Right cardiac atrium (tissue), 5 donors: ENCODE data around the gene DAPP1. TPM values are rescaled to one million over a fixed set of nuclear protein-coding genes. Genes with fewer than 3 reads are reported as not detected.

ENCODE experiments used
- ATAC-seq, 2 donors: fragments of 200-7000 bp; cut with Tn5 transposase; one replicate each; pipeline versions ENCODE4 v1.8.0 to v1.9.1; 2020; ENCODE audit warnings: moderate library complexity in 2 of 2, mild to moderate bottlenecking in 1 of 2
- DNase-seq, 3 donors: peaks; one replicate each; pipeline ENCODE4 v3.0.0-alpha.2; 2020
- H3K27ac ChIP-seq: one replicate; pipeline ENCODE4 v1.5.1; 2013; ENCODE audit warnings: mild to moderate bottlenecking, low read length, control low read depth, moderate library complexity
- H3K27me3 ChIP-seq: one replicate; pipeline ENCODE4 v1.6.1; 2013; ENCODE audit not compliant: control insufficient read depth, insufficient read depth
- H3K4me1 ChIP-seq: one replicate; pipeline ENCODE4 v1.6.1; 2013; ENCODE audit warnings: low read length; ENCODE audit not compliant: control insufficient read depth, insufficient read depth
- H3K4me3 ChIP-seq: one replicate; pipeline ENCODE4 v1.5.1; 2013; ENCODE audit warnings: low read length, control low read depth
- H3K9me3 ChIP-seq: one replicate; pipeline ENCODE4 v1.6.1; 2013; ENCODE audit warnings: low read length; ENCODE audit not compliant: control insufficient read depth
- WGBS: extraction: QIAGEN DNeasy Blood & Tissue Kit; methylation state at CpG from one replicate; pipeline ENCODE4 v1.1.7; 2013; 5-methylcytosine and 5-hydroxymethylcytosine counted together
- intact Hi-C, 4 donors: fragments of 100-400 bp; cut with DNase I; formaldehyde crosslinking; loops; one replicate each; pipeline versions ENCODE4 v1.11.0 to v1.14.0; 2022 to 2023
- polyA plus RNA-seq: library from polyadenylated mRNA; stranded (reverse); fragments of 200-250 nt; gene quantifications from one replicate; pipeline ENCODE4 v1.2.3, GENCODE V29; 2013
- total RNA-seq, 4 donors: library from RNA; stranded (reverse); fragmentation: NEBNext Ultra II Directional; extraction: Animal tissue kit (Norgen Biotek cat#: 25700); gene quantifications; one replicate each; pipeline ENCODE4 v1.2.1, GENCODE V29; 2021
- donor health status: healthy with polysubstance abuse.
- donor health status: DM: no; HTN: yes; CAD: no.
- donor health status: DM: no; HTN: no; CAD: no.
- donor health status: DM: no; HTN: yes; CAD: no; lungs with severe emphysema.
- donor health status: DM: yes; HTN: yes; CAD: no.

The DAPP1 gene
- total and polyA plus RNA-seq, 5 donors = 0.16 to 1.4 (median 0.56) TPM

DNA sequence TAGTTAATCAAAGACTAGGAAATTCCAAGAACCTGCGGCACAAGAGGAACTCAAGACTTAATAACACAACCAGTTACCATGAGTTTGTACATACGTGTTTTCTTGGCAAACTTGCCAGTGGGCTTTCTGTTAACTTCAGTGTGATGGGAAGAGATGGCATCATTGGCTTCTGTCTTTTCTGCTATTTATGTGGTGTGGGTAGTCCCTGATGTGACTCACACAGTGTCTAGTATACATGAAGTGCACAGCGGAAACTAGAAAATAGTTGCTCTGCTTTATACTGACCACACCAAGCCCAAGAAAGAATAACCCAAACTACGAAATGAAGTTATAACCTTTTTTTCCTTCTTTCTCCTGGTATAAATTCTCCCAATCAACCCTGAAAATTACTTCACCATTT lies 24.5 kb downstream of the DAPP1 start:
- ATAC-seq (no peak), DNase-seq (no peak)
- Histone ChIP-seq H3K4me3 (no peak overlapping the region), H3K4me1 (no peaks in the 10 kb centered on the region), H3K27me3 (no peaks in the 10 kb centered on the region), H3K9me3 (no peaks in the 10 kb centered on the region), H3K27ac (no peak overlapping the region)
- intact Hi-C loops = no loop called here
- WGBS = 89% methylated on average over 4 of the region's 4 CpGs

DNA sequence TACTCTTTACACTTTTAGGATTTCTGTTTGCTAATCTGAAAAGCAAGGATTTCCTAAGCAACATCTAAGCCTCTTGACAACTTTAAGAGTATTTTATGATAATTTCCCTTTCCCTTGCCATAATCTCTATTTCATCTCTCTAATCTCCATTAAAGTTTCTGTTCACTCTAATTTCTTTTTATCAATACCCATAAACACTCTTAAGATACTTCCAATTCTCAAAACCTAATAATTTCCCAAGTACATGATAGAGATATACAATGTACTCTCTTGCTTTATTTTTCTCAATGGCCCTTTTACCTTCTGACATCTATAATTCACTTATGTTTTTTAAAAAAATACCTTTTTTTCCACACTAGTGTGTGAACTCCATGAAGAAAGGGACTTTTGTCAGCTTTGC lies 26.8 kb downstream of the DAPP1 start:
- no peak for ATAC-seq
- H3K4me1 ChIP-seq = no peaks in the 10 kb centered on the region
- H3K27ac ChIP-seq = no peak overlapping the region
- no peaks in the 10 kb centered on the region for H3K27me3 ChIP-seq
- no peak overlapping the region for H3K4me3 ChIP-seq
- intact Hi-C loops = no loop called here
- no peak for DNase-seq
- no peaks in the 10 kb centered on the region for H3K9me3 ChIP-seq

DNA sequence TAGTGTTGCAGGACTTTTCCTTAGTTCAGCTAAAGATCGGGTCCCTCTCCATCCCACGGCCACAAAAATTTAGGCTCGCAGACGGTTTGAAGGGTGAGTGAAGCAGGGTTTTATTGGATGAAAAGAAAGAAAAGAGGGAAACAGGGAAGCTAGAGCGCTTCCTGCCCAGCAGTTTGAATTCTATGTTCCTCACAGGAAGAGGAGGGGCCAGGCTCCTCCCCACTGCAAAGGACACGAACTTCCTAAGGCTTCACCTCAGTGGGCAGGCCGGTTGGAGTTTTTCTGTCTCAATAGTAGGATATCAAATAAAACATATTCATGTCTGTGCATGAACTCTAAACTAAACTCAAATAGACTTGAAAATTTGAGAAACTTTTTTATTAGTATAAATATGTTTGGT lies 27.4 kb downstream of the DAPP1 start:
- intact Hi-C loops = no loop called here
- no peak overlapping the region for H3K4me3 ChIP-seq
- no peak for DNase-seq
- H3K27me3 ChIP-seq = no peaks in the 10 kb centered on the region
- no peak for ATAC-seq
- 82% methylated on average over 7 of the region's 7 CpGs for WGBS
- H3K4me1 ChIP-seq = no peaks in the 10 kb centered on the region
- H3K27ac ChIP-seq = no peak overlapping the region
- no peaks in the 10 kb centered on the region for H3K9me3 ChIP-seq

DNA sequence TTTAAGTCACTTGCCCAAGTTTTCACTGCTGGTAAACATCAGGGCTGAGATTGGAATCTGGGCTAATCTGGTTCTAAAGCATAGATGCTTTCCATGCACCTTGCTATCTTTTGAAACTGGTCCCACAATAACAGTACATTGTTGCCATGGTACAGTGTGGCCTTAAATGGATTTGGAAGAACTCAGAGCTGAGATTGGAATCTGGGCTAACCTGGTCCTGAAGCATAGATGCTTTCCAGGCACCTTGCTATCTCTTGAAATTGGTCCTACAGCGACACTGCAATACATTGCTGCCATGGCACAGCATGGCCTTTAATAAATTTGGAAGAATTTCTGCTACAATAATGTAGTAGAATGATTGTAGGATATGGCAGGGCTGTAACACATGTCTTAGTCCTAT lies 28.6 kb downstream of the DAPP1 start:
- Histone ChIP-seq H3K4me1 (no peaks in the 10 kb centered on the region), H3K27me3 (no peaks in the 10 kb centered on the region), H3K4me3 (no peak overlapping the region), H3K9me3 (no peaks in the 10 kb centered on the region), H3K27ac (no peak overlapping the region)
- 66% methylated on average over 1 of the region's 1 CpG for WGBS
- DNase-seq = no peak
- intact Hi-C loops = no loop called here
- no peak for ATAC-seq

DNA sequence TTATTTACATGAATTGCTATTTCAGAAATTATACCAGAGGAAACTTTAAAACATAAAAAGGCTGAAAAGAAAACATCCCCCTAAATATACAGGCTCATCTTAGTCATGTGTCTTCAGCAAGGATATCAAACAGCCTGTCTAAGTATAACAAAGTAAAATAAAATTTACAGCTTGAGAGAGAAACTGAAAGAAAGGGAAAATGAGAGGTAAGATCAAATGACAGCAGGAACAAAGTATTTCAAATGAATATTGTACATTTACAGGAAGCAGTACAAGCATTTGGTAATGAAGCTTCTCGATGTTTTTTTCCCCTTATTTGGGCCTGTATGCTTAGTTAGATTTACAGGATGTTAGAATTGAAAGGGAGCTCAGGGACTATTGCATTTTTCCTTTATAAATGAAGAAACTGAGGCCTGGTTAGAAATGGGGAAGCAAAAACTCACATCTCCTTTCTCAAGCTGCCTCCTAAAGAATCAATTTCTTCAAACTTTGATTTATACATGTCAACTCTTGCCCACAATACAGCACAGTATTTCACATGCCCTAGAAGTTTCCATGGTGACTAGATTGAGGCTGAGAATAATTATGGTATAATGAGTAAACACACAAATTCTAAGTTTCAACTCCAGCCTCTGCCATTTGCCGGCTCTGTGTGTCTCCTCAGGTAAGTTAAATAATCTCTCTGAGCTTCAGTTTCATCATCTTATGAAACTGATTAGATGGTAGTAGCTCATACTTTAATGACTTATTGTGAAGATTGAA lies 29.3 kb downstream of the DAPP1 start:
- no peaks in the 10 kb centered on the region for H3K27me3 ChIP-seq
- H3K27ac ChIP-seq = no peak overlapping the region
- 80% methylated on average over 2 of the region's 2 CpGs for WGBS
- ATAC-seq = no peak
- intact Hi-C loops = no loop called here
- H3K4me1 ChIP-seq = no peaks in the 10 kb centered on the region
- H3K4me3 ChIP-seq = no peak overlapping the region
- no peak for DNase-seq
- no peaks in the 10 kb centered on the region for H3K9me3 ChIP-seq

DNA sequence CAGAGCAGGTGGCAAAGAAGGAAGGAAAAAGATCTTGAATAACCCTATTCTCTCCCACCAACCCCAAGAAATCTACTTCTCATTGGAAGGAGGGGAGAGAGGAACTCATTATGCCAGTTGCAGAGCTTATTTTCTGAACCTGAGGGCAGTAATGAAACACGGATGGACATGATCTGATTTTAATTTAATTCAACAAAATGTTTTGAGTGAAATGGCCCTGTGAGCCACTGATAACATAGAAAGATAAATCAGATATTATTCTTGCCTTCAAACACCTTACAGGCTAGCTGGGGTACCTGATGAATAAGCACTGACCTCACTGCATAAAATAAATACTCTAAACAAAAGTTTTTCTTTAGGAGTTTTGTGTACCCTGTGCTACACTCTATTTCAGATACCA lies 30.3 kb downstream of the DAPP1 start:
- no peaks in the 10 kb centered on the region for H3K9me3 ChIP-seq
- ATAC-seq = no peak
- intact Hi-C loops = no loop called here
- 64% methylated on average over 1 of the region's 1 CpG for WGBS
- H3K27ac ChIP-seq = no peak overlapping the region
- no peak overlapping the region for H3K4me3 ChIP-seq
- no peak for DNase-seq
- no peaks in the 10 kb centered on the region for H3K27me3 ChIP-seq
- no peaks in the 10 kb centered on the region for H3K4me1 ChIP-seq

DNA sequence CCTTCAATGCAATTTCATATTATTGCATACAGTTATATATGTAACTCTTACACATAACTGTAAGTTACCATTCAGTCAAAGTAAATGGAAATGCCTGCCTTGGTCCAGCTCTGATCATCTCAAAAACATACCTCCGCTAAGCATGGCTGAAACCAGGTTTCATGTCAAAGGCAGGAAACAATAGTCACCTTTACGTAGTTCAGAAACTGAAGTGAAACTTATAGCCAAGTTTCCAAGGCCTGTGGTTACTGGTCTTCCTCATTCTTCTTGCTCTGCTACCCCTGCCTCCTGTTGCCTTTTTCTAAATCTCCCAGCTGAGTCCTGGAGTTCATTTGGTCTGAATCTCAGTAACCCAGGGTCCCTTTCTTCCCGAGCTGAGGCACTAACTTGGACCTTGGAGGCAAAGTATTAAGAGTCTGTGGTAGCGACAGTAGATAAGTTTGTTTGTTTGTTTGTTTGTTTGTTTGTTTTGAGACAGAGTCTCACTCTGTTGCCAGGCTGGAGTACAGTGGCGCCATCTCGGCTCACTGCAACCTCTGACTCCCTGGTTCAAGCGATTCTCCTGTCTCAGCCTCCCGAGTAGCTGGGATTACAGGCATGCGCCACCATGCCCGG lies 30.8 kb downstream of the DAPP1 start:
- no peak overlapping the region for H3K4me3 ChIP-seq
- intact Hi-C loops = no loop called here
- 88% methylated on average over 10 of the region's 10 CpGs for WGBS
- H3K9me3 ChIP-seq = no peaks in the 10 kb centered on the region
- H3K4me1 ChIP-seq = no peaks in the 10 kb centered on the region
- no peak for DNase-seq
- ATAC-seq = no peak
- H3K27me3 ChIP-seq = no peaks in the 10 kb centered on the region
- no peak overlapping the region for H3K27ac ChIP-seq

DNA sequence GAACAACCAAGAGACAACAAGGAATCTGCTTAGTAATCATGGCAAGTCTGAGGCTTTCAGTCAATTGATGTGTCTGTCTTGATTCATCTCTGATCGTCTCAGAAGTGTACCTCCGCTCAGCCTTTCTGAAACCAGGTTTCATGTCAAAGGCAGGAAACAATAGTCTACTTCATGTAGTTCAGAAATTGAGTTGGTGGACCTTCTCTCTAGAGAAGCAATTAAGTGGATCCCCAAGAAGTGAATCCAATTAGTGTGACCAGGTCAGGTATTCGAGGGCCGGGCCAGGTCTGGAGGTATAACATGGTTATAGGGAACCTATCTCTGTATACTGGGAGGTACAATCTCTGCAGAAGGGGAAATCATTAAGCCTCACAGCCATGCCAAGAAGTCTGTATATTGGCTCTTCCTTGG lies 32.0 kb downstream of the DAPP1 start:
- ATAC-seq = no peak
- intact Hi-C loops = no loop called here
- Histone ChIP-seq H3K4me3 (no peak overlapping the region), H3K27me3 (no peaks in the 10 kb centered on the region), H3K27ac (no peak overlapping the region), H3K4me1 (no peaks in the 10 kb centered on the region), H3K9me3 (no peaks in the 10 kb centered on the region)
- 88% methylated on average over 4 of the region's 4 CpGs for WGBS
- no peak for DNase-seq

DNA sequence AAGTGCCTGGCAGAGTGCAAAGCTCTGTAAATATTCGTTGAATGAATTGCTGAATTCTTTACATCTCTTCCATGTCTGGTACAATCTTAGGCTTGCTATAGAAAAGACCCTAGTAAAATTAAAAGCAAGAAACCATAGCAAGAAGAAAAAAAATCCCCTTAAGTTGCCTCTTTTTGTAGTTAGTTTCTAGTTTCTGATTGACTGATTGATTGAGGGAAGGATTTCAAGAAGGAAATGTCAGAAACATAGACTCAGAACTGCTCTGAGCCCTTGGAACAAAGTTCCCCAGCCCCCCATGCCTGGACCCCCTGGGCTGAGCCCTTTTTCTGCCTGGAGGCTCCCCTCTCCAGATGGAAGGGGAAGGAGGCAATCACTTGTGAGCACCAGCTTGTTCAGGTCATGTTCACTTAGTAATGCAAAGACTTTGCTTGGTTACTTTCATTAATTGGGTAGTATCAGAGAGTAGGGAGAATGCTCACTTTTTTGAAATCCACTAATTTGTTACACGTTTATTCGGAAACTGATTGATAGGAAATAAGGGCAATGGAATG lies 35.6 kb downstream of the DAPP1 start:
- no peak overlapping the region for H3K27ac ChIP-seq
- no peak overlapping the region for H3K4me3 ChIP-seq
- intact Hi-C loops = no loop called here
- H3K27me3 ChIP-seq = no peaks in the 10 kb centered on the region
- H3K9me3 ChIP-seq = no peaks in the 10 kb centered on the region
- WGBS = 81% methylated on average over 3 of the region's 3 CpGs
- H3K4me1 ChIP-seq = peaks cover 1% of the 10 kb centered on the region
- no peak for ATAC-seq
- DNase-seq = no peak

DNA sequence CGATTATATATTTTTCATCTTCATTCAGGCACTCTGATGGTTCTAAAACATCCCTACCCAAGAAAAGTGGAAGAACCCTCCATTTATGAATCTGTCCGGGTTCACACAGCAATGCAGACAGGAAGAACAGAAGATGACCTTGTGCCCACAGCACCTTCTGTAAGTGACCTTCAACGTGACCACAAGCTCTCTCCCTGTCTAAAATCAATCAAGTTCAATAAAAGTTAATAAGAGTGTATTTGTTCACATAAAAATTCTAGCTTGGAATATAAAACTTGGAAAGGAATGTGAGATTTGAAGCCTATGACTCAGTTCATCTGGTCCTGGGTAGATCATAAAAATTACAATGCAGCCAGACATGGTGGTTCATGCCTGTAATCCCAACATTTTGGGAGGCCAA lies 36.6 kb downstream of the DAPP1 start:
- H3K27me3 ChIP-seq = no peaks in the 10 kb centered on the region
- no peak overlapping the region for H3K27ac ChIP-seq
- intact Hi-C loops = no loop called here

DNA sequence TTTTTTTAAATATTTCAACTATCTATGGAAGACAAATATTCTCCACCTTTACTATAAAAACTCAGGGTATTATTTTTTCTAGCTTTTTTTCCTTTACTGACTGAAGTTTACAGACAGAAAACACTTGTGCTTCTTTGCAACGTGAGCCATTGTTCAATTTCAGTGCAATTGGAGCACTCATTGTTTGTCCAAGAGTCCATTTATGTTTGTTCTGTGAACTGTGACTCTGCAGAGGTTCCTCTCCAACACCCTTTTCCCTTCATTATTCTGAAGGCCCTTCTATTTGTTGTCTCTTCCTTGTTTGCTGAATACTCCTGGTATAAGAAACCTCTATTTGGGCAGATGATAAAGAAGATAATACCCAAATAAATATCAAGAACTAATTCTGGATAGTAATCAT lies 37.4 kb downstream of the DAPP1 start:
- Histone ChIP-seq H3K27ac (no peak overlapping the region), H3K4me1 (peaks cover 1% of the 10 kb centered on the region), H3K4me3 (no peak overlapping the region), H3K9me3 (no peaks in the 10 kb centered on the region), H3K27me3 (no peaks in the 10 kb centered on the region)
- intact Hi-C loops = no loop called here
- no peak for DNase-seq
- 59% methylated on average over 1 of the region's 1 CpG for WGBS
- no peak for ATAC-seq

More for the DNA sequence above, 36.6 kb downstream of the DAPP1 start:
- WGBS = 74% methylated on average over 3 of the region's 3 CpGs
- ATAC-seq (no peak), DNase-seq (no peak)
- H3K4me3 ChIP-seq = no peak overlapping the region
- no peaks in the 10 kb centered on the region for H3K9me3 ChIP-seq
- peaks cover 1% of the 10 kb centered on the region for H3K4me1 ChIP-seq
